ENCODE data around the gene RPL38. TPM values are rescaled to one million over a fixed set of nuclear protein-coding genes. Genes with fewer than 3 reads are reported as not detected.
"Not testable (repeated sequence)": the region's sequence is repeated elsewhere in the genome, so short reads cannot be mapped to it uniquely, and the experiment has no call there.

Gene RPL38
- total RNA-seq, 6 experiments from 2014 or later = 161 to 313 (median 282) TPM

- 50% methylated on average over 6 of the region's 9 CpGs for WGBS (ENCODE audit: insufficient coverage, low coverage, low lambda C conversion rate, missing lambda C conversion rate)
- H3K27me3 ChIP-seq = no peaks in the 10 kb centered on the region
- no peaks in the 10 kb centered on the region for H3K4me1 ChIP-seq
- H3K4me3 ChIP-seq = no peak overlapping the region
- H3K27ac ChIP-seq = no peak overlapping the region
- no peak for TF ChIP-seq CTCF (IDR thresholded peaks at IDR 0.05)
- TF ChIP-seq POLR2A (IDR thresholded peaks at IDR 0.05) = no peak
- no peaks in the 10 kb centered on the region for H3K36me3 ChIP-seq
- intact Hi-C loops (cut with DNase I) = no loop called here
- no peaks in the 10 kb centered on the region for H3K9me3 ChIP-seq
- ATAC-seq (no peak), DNase-seq (no peak)
These were observed 20.1 kb upstream of the RPL38 start for GRCh38 chr17:74183411-74183810.

GRCh38 chr17:74185571-74186185, 17.8 kb upstream of the RPL38 start:
- no peaks in the 10 kb centered on the region for H3K36me3 ChIP-seq
- H3K9me3 ChIP-seq = no peaks in the 10 kb centered on the region
- H3K27me3 ChIP-seq = no peaks in the 10 kb centered on the region
- TF ChIP-seq CTCF (IDR thresholded peaks at IDR 0.05) (no peak), POLR2A (IDR thresholded peaks at IDR 0.05) (no peak)
- 54% methylated on average over 5 of the region's 9 CpGs for WGBS (ENCODE audit: insufficient coverage, low coverage, low lambda C conversion rate, missing lambda C conversion rate)
- ATAC-seq = no peak
- intact Hi-C loops (cut with DNase I) = no loop called here
- no peak overlapping the region for H3K27ac ChIP-seq
- DNase-seq = no peak
- no peak overlapping the region for H3K4me3 ChIP-seq
- no peaks in the 10 kb centered on the region for H3K4me1 ChIP-seq

DNA sequence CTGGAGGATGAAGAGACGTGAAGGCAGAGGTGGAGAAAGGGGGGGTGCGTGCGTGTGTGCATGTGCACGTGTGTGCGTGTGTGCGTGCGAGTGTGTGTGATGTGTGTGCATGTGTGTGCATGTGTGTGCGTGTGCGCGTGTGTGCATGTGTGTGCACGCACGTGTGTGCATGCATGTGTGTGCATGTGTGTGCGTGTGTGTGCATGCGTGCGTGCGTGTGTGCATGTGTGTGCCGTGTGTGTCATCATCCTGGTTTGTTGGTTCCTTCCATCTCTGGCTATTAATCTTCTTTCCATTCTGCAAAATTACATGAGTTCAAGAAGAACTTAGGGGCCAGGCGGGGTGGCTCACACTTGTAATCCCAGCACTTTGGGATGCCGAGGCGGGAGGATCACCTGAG, 17.0 kb upstream of the RPL38 start:
- TF ChIP-seq POLR2A (IDR thresholded peaks at IDR 0.05) (no peak), CTCF (IDR thresholded peaks at IDR 0.05) (no peak)
- Histone ChIP-seq H3K27me3 (no peaks in the 10 kb centered on the region), H3K4me3 (no peak overlapping the region), H3K36me3 (no peaks in the 10 kb centered on the region), H3K4me1 (no peaks in the 10 kb centered on the region), H3K27ac (no peak overlapping the region), H3K9me3 (no peaks in the 10 kb centered on the region)
- ATAC-seq (no peak), DNase-seq (no peak)
- intact Hi-C loops (cut with DNase I) = no loop called here
- WGBS (ENCODE audit: insufficient coverage, low coverage, low lambda C conversion rate, missing lambda C conversion rate) = 64% methylated on average over 9 of the region's 20 CpGs

- WGBS (ENCODE audit: insufficient coverage, low coverage, low lambda C conversion rate, missing lambda C conversion rate) = 44% methylated on average over 11 of the region's 11 CpGs
- Histone ChIP-seq H3K27me3 (no peaks in the 10 kb centered on the region), H3K4me1 (no peaks in the 10 kb centered on the region), H3K9me3 (no peaks in the 10 kb centered on the region), H3K4me3 (no peak overlapping the region), H3K27ac (no peak overlapping the region), H3K36me3 (no peaks in the 10 kb centered on the region)
- DNase-seq (no peak), ATAC-seq (no peak)
- no peak for TF ChIP-seq CTCF (IDR thresholded peaks at IDR 0.05)
- TF ChIP-seq POLR2A (IDR thresholded peaks at IDR 0.05) = no peak
- intact Hi-C loops (cut with DNase I) = no loop called here
These were observed 15.7 kb upstream of the RPL38 start for GRCh38 chr17:74187761-74188160.

- H3K36me3 ChIP-seq; DNase-seq; H3K4me3 ChIP-seq; ATAC-seq; H3K4me1 ChIP-seq; H3K27me3 ChIP-seq; H3K27ac ChIP-seq; intact Hi-C loops (cut with DNase I); H3K9me3 ChIP-seq: not testable (repeated sequence)
- WGBS (ENCODE audit: insufficient coverage, low coverage, low lambda C conversion rate, missing lambda C conversion rate) = 50% methylated on average over 4 of the region's 4 CpGs
These were observed 14.8 kb upstream of the RPL38 start for GRCh38 chr17:74188687-74189086.

Measured in right lobe of liver (tissue), 6 donors.